HG03159 (cell line): ENCODE results near the gene SLC25A47.

Experiments used
- ATAC-seq: cut with Tn5 transposase; IDR thresholded peaks from one replicate; pipeline ENCODE4 v1.9.1; 2021; ENCODE audit warnings: mild to moderate bottlenecking, moderate library complexity; ENCODE audit not compliant: unreplicated experiment

Gene SLC25A47

GRCh38 chr14:100322138-100322957 lies 791 bp upstream of the SLC25A47 start:
- no peak for ATAC-seq

DNA sequence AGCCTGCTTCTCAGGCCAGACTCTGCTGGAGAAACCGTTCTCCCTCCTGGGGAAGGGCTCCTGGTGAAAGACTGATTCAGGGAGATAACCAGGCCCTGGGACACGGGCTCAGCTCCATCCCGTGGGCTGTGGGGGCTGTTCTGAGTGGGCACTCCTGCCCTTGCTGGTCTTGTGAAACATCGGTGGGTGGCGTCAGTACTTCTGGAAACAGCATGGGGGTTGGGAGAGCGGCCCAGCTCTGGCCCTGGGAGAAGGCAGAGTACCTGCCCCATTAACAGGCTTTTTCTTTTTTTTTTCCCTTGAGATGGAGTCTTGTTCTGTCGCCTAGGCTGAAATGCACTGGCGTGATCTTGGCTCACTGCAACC lies 786 bp downstream of the SLC25A47 start:
- no peak for ATAC-seq

DNA sequence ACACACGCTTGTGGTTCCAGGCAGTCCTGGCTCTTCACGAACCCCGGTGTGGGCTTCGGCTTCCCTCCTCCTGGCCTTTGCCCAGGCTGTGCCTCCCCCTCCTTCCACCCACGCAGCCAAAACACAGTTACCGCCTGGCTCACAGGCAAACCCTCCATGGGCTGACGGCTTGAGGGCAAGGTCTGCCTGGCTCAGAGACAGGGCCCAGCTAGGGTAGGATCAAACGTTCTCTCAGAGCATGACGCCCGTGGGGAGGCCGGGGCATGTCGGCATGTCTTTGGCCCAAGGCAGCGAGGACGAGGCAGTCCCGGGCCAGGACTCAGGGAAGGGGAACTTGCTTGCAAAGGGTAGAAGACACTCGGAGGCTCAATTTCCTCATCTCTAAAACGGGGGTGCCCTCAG lies 2.1 kb downstream of the SLC25A47 start:
- ATAC-seq, result no peak

DNA sequence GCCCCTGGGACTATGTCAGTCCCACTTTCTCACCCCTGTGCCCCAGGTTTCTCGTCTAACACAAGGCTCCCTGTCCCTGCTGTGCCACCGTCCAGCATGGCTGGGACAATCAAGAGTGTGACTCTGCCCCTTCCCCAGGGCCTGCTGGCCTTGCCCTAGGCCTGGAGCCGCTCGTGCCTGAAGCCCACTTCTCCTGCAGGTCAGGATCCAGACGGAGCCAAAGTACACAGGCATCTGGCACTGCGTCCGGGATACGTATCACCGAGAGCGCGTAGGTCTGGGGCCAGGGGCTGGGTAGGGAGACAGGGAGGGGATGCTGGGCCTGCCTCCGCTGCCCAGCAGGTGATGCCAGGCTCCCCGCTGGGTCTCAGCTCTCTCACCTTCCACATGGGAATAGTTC lies 2.8 kb downstream of the SLC25A47 start:
- no peak for ATAC-seq

DNA sequence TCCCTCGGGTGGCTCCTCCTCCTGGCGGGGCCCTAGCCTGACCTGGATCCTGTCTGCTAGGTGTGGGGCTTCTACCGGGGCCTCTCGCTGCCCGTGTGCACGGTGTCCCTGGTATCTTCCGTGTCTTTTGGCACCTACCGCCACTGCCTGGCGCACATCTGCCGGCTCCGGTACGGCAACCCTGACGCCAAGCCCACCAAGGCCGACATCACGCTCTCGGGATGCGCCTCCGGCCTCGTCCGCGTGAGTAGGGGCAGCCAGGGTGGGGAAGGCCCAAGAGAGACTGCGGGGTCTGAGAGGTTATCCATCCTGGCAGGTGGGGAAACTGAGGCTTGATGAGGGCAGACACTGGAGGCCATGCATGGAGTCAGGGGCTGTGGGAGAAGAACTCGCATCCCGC lies 4.0 kb downstream of the SLC25A47 start:
- ATAC-seq, result no peak

- no peak for ATAC-seq
Observed at GRCh38 chr14:100328495-100329163, 5.5 kb downstream of the SLC25A47 start.

- no peak for ATAC-seq
Observed at GRCh38 chr14:100329233-100330006, 6.3 kb downstream of the SLC25A47 start.

GRCh38 chr14:100330007-100330344 lies 6.8 kb downstream of the SLC25A47 start:
- no peak for ATAC-seq

DNA sequence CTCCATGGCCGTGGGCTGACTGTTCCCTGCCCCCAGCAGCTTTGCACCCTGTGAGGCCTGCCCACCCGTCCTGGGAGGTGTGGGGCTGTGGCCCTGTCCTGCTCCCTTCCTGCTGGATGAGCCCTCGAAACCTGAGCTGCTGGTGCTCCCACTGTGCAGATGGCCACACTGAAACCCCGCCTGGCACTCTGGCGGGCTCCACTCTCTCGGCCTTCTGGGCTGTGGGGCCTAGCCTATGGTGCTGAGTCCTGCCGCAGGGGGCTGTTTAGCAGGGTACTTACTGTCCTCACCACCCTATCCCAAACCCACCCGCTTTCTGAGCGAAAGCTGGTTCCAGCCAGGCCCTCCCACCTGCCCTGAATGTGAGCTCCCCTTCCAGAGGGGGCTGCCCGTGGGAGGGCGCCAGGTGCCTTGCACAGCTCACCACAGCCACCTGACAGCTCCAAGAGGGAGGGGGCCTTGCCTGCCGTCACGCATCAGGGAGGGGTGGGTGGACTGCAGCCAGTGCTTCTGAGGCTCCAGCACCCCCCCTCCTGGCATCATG lies 7.3 kb downstream of the SLC25A47 start:
- no peak for ATAC-seq

- no peak for ATAC-seq
Observed at GRCh38 chr14:100332071-100332639, 9.0 kb downstream of the SLC25A47 start.

DNA sequence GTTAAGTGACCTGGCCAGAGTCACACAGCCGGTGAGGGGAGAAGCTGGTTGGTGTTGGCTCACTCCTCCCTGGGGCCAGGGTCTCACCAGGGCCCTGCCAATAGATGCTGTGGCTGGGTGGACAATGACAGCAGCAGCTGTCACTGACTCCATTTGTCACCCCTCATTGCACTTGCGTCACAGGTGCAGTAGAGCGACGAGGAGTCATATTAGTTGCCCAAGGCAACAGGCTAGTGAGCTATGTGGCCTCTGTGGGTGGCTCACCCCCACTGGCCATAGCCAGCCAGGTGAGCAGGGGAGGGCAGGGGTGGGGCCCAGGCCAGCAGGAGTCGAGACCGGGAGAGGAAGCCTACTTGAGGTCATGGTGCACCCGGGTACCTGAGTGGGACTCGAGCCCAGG lies 9.7 kb downstream of the SLC25A47 start:
- peak; percentile 51 for ATAC-seq

GRCh38 chr14:100333311-100333710 lies 10.2 kb downstream of the SLC25A47 start:
- ATAC-seq, result no peak

DNA sequence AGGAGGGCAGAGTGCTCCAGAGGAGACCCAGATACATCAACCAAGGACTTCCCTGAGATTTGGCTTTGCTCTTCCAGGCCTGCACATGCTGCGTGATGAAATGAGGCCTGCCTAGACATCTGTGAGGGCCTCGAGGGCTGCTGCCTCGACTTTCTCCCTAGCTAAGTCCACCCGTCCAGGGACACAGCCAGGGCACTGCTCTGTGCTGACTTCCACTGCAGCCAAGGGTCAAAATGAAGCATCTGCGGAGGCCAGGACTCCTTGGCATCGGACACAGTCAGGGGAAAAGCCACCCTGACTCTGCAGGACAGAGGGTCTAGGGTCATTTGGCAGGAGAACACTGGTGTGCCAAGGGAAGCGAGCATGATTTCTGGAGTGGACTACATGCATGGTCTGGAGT lies 10.7 kb downstream of the SLC25A47 start:
- ATAC-seq, result no peak

DNA sequence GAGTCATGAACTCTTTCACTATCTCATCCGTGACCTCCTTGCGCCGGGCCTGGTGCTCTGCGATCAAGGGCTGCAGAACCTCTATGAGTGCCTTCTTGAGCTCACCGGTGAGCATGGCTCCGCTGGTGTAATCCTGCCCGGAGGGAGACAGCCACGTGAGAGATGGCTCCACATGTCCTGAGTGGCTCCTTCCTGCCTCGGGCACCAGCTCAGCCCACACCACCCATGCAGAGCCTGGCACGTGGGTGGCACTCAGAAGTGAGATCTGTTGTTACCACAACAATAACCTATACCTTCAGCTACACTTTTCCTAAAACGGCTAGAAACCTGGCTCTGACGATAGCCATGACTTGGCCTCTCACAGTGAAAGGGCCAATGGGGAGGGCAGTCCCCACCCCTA lies 11.8 kb downstream of the SLC25A47 start:
- ATAC-seq, result no peak

DNA sequence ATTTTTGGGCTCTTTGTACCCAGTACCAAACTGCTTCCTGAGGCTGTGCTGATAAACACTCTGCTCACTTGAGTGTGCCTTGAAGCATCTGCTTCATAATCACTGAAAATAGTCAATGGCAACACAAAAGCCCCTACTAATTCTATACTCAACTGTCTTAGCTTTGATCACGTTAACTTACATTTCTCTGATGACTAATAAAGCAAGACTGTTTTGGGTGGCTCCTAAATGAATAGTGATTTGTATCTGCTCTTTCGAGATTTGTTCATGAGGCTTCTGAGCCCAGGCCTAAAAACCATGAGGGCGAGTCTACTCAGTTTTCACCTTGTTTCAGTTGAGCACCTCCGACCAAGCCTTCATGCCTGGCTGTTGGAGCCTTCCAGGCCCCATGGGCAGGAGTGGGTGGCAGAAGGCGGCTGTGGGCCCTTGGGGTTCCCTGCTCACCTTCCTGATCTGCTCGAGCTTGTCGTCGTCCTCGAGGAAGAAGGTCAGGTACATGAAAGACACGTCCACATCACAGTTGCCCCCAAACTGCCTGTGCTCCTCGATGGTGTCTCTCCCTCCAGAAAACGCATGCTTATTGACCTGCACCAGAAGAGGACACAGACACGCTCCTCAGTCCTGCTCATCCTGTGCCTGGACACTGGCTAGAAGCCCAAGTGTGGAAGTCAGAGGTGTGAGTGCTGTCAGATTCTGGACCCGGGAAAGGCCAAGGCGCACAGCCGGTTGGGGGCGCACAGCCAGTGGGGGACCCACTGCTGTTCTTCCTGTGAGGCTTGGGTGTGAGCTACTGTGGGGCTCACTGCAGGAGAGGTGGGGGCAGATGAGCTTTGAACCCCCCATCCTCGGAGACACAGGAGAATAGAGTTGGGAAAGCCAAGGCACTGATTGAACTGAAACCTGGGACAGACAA lies 13.7 kb downstream of the SLC25A47 start:
- no peak for ATAC-seq

DNA sequence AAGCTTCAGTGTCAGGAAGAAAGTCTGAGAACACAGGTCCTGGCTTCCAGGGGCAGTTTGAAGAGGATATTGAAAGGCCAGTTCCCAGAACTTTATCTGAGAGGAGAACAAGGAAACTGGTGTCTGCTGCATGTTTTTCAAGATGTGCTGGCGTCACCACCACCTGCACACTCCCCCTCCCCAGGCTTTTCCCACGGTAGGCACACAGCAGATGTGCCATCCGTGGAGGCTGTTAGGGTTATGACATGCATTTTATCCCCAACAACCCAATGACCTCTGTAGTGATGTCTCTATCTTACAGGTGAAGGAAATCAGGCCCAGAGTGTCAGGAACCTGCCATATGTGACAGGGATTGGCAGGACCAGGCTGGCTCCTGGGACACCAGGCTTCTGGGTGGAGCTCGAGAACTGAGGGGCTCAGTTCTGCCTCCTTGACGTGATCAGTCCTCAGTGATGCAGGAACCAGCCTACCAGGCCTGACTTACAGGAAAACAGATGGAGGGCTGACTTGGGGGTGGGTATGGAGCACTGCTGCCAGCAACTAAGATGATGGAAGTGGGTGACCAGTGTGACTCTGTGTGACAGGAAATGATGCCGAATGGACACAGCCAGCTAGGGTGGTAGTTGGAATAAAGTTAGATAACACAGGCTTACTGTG lies 16.8 kb downstream of the SLC25A47 start:
- no peak for ATAC-seq

DNA sequence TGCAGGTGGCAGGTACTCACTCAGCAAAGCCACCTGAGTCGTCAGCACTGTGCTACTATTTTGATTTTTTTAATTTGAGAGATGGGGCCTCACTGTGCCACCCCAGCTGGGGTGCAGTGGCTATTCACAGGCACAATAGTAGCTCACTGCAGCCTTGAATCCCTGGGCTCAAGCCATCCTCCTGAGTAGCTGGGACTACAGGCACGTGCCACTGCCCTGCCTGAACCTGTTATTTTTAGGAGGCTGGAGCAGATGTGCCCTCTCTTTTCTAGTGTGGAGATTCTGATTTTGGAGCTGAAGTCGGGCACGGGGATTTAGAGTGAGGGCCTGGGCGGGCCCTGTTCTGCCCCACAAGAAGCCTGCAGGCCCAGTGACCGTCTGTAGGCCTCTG lies 17.3 kb downstream of the SLC25A47 start:
- ATAC-seq, result no peak

DNA sequence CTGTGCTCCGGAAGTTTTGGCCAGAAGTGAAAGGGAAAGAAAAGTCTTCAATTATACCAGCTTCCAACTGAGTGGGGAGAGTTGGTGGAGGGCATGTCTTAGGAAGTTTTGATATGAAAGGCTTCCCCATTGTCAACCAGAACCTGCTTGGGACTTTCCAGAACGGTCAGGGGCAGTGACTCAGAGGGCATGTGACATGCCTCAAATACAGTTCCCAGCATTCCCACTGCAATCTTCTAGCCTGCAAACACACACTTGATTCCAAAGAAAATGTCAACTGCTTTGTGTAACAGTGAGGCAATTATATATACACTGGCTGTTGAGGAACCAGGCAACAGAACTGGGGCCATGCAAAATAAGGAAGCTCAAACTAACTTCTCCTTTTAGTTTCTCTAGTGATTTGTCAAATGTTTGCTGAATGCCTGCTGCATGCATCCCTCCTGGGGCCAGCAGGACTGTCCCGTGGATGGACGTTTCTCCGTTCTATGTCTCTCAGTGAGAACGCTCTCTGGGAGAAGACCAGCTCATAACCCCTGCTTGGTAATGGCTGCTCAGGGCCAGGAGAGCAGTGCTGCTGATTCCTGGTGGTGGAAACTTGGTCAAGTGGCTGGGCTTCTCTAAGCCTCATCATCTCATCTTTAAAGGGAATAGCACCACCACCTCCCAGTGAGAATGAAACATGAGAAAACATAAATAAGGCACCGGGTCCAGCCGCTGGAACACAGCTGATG lies 18.3 kb downstream of the SLC25A47 start:
- peak; percentile 63 for ATAC-seq

GRCh38 chr14:100342195-100342594 lies 19.1 kb downstream of the SLC25A47 start:
- no peak for ATAC-seq
